IPS DF 6.9 (cell line): ENCODE measurements around the gene DPM1.

ENCODE experiments used
- DNase-seq: peaks from one replicate; pipeline ENCODE4 v3.0.0-alpha.2; 2013; ENCODE audit warnings: low read depth, low spot score
- H3K27ac ChIP-seq: one replicate; pipeline ENCODE4 v1.5.1; 2013; ENCODE audit warnings: low read length, control low read depth
- H3K27me3 ChIP-seq: 2 replicates; pipeline ENCODE4 v1.6.1; 2013; ENCODE audit warnings: mild to moderate bottlenecking, low read length; ENCODE audit not compliant: control insufficient read depth, insufficient read depth
- H3K36me3 ChIP-seq: 2 replicates; pipeline ENCODE4 v1.6.1; 2013; ENCODE audit warnings: low read length; ENCODE audit not compliant: control insufficient read depth, insufficient read depth
- H3K4me1 ChIP-seq: 2 replicates; pipeline ENCODE4 v1.6.1; 2013; ENCODE audit warnings: low read length; ENCODE audit not compliant: control insufficient read depth, insufficient read depth
- H3K4me3 ChIP-seq: 2 replicates; pipeline ENCODE4 v1.5.1; 2013; ENCODE audit warnings: mild to moderate bottlenecking, low read length
- H3K9me3 ChIP-seq: 2 replicates; pipeline ENCODE4 v1.6.1; 2013; ENCODE audit warnings: low read length, inconsistent platforms; ENCODE audit not compliant: control insufficient read depth, insufficient read depth
- WGBS: extraction: QIAGEN DNeasy Blood & Tissue Kit; methylation state at CpG from one replicate; pipeline ENCODE4 v1.1.7; 2013; ENCODE audit warnings: mixed read lengths, missing lambda C conversion rate; ENCODE audit not compliant: insufficient read length, insufficient coverage; 5-methylcytosine and 5-hydroxymethylcytosine counted together

DPM1 gene

DNA sequence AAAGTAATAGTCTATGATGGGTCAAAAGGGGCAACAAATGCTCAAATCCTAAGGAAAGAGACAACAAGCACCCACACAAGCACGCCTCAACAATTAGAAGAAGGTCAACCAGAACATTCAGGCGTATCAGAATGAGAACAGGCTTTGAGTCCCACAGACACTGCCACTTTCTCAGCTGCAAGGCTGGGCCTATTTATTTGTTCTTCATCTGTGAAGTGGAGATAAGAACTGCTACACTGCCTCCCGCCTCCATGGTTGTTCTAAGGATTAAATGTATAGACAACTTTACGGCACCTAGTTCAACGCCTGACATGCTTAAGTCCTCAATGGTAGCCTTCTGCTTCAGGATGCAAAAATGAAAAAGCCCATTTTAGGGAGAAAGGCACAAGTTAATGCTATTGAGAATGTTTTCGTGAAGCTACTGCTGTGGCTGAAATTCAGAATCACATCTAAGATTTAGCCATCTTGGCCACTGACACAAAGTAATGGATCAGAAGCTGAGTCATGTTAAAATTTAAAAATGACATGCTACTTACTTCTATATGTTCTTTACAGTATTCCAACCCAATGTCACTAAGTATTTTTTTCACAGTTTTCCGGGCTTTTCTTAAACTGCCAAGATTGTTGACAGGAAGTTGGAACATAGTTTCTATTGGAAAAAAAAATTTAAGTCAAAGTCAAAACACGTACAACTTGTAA, 54.8 kb downstream of the DPM1 start:
- H3K27me3 ChIP-seq, result no peaks in the 10 kb centered on the region
- H3K4me1 ChIP-seq, result no peaks in the 10 kb centered on the region
- H3K4me3 ChIP-seq, result no peak overlapping the region
- no peak for DNase-seq
- peaks cover 2% of the 10 kb centered on the region; the same call in 1 of the 2 replicates for H3K36me3 ChIP-seq
- WGBS, result no CpG with 5 or more reads among the region's 8 CpGs
- H3K9me3 ChIP-seq, result no peaks in the 10 kb centered on the region
- no peak overlapping the region for H3K27ac ChIP-seq

DNA sequence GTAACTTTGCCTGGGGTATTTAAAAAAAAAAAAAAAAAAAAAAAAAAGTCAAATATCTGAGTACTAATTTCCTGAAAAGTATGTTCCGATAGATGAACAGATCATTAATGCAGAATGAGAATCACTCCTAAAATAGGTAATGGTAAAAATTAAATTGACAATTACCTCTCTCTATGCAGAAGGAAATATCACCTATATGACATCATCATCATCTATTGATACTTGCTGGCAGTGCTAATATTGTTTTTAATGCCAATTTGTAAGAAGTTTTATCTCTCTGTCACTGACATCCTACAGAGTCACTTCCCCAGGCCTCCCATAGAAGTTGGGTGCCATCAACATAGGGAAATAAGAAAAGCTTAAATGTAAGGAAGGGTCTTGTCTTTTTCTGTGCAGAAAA, 57.0 kb downstream of the DPM1 start:
- H3K36me3 ChIP-seq, result peaks cover 12% of the 10 kb centered on the region; the same call in 1 of the 2 replicates
- no peak overlapping the region for H3K4me3 ChIP-seq
- no peaks in the 10 kb centered on the region for H3K4me1 ChIP-seq
- no peak overlapping the region for H3K27ac ChIP-seq
- WGBS, result no CpG with 5 or more reads among the region's 1 CpG
- H3K9me3 ChIP-seq, result no peaks in the 10 kb centered on the region
- H3K27me3 ChIP-seq, result no peaks in the 10 kb centered on the region
- DNase-seq, result no peak

- Histone ChIP-seq H3K4me3 (no peak overlapping the region), H3K4me1 (no peaks in the 10 kb centered on the region), H3K9me3 (no peaks in the 10 kb centered on the region), H3K36me3 (peaks cover 12% of the 10 kb centered on the region; the same call in 1 of the 2 replicates), H3K27ac (no peak overlapping the region), H3K27me3 (no peaks in the 10 kb centered on the region)
- DNase-seq, result no peak
- WGBS, result no CpG with 5 or more reads among the region's 7 CpGs
Observed at GRCh38 chr20:50900261-50900660, 58.1 kb downstream of the DPM1 start.

GRCh38 chr20:50898475-50898874, 59.9 kb downstream of the DPM1 start:
- Histone ChIP-seq H3K4me3 (no peak overlapping the region), H3K4me1 (no peaks in the 10 kb centered on the region), H3K36me3 (peaks cover 21% of the 10 kb centered on the region), H3K27ac (no peak overlapping the region), H3K9me3 (no peaks in the 10 kb centered on the region), H3K27me3 (no peaks in the 10 kb centered on the region)
- DNase-seq, result no peak
- WGBS, result no CpG with 5 or more reads among the region's 1 CpG

GRCh38 chr20:50895111-50895830, 63.1 kb downstream of the DPM1 start:
- H3K27ac ChIP-seq, result no peak overlapping the region
- H3K27me3 ChIP-seq, result no peaks in the 10 kb centered on the region
- no CpG with 5 or more reads among the region's 8 CpGs for WGBS
- no peak for DNase-seq
- no peaks in the 10 kb centered on the region for H3K9me3 ChIP-seq
- no peak overlapping the region for H3K4me3 ChIP-seq
- 0 out of 2 replicates have a peak, but pooled peaks cover 2% of the 10 kb centered on the region for H3K4me1 ChIP-seq
- peaks cover 36% of the 10 kb centered on the region for H3K36me3 ChIP-seq

DNA sequence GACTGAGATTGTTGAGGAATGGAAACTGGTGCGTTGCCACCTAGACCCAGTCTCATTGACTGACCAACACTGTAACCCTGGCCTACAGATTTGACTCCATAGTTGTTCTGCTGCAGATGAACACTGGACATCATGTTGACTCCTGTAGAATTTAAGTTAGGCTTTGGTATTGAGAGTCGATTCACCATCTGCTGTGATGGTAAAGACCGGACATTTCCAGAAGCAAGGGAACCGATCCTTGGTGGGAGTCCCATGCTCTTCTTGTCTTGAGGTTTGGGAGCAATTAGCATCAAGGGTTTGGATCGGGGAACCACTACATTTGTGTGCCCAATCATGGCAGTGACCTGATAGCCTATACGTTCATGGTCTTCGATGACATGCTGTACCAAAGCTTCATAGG, 64.7 kb downstream of the DPM1 start:
- Histone ChIP-seq H3K4me3 (no peak overlapping the region), H3K4me1 (0 out of 2 replicates have a peak, but pooled peaks cover 2% of the 10 kb centered on the region), H3K27ac (no peak overlapping the region), H3K27me3 (no peaks in the 10 kb centered on the region), H3K9me3 (no peaks in the 10 kb centered on the region), H3K36me3 (peaks cover 34% of the 10 kb centered on the region)
- WGBS, result no CpG with 5 or more reads among the region's 7 CpGs
- DNase-seq, result no peak

DNA sequence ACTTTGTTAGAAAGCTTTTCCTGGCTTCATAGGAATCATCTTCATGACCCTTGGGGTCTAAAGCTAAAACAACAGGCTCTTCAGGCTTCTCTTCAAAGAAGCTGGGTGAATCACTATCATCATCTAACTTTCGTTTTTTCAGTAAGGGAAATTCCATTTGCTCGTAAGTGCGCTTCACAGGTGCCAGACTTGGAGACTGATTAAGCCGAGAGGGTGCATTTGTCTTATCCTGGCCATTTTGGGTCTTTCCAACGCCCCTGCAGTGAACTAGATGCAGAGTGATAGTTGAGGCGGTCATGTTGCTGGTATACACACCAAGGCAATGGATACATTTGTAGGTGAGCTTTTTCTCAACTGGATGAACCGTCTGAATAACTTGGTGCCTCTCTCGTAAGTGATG, 65.9 kb downstream of the DPM1 start:
- no peak overlapping the region for H3K27ac ChIP-seq
- no CpG with 5 or more reads among the region's 8 CpGs for WGBS
- DNase-seq, result no peak
- H3K4me3 ChIP-seq, result no peak overlapping the region
- peaks cover 26% of the 10 kb centered on the region for H3K36me3 ChIP-seq
- H3K27me3 ChIP-seq, result no peaks in the 10 kb centered on the region
- no peaks in the 10 kb centered on the region for H3K9me3 ChIP-seq
- H3K4me1 ChIP-seq, result 0 out of 2 replicates have a peak, but pooled peaks cover 2% of the 10 kb centered on the region

DNA sequence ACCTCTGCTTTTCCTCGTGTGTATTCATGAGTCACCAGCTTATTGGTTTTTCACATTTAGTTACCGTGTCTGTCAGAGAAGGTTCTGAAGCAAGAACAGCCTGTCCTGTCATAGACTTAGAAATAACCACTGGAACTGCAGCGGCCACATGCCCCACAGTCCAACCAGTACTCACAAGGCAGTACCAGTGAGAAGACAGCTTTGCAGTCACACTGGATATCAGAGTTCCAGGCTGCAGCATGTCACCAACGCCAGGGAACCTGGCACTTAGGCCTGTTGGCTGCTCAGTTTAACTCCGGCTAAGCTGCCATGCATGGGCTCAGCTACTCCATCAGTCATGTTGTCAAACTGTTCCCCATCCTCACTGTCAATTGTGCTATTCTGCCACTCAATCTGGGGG, 67.2 kb downstream of the DPM1 start:
- no peak for DNase-seq
- Histone ChIP-seq H3K27ac (no peak overlapping the region), H3K4me1 (0 out of 2 replicates have a peak, but pooled peaks cover 2% of the 10 kb centered on the region), H3K36me3 (peaks cover 24% of the 10 kb centered on the region), H3K4me3 (no peak overlapping the region), H3K9me3 (no peaks in the 10 kb centered on the region), H3K27me3 (no peaks in the 10 kb centered on the region)
- no CpG with 5 or more reads among the region's 5 CpGs for WGBS

- Histone ChIP-seq H3K36me3 (peaks cover 8% of the 10 kb centered on the region; the same call in 1 of the 2 replicates), H3K9me3 (no peaks in the 10 kb centered on the region), H3K27ac (no peak overlapping the region), H3K4me1 (0 out of 2 replicates have a peak, but pooled peaks cover 2% of the 10 kb centered on the region), H3K27me3 (no peaks in the 10 kb centered on the region), H3K4me3 (no peak overlapping the region)
- DNase-seq, result no peak
- no CpG with 5 or more reads among the region's 3 CpGs for WGBS
Observed at GRCh38 chr20:50887576-50887975, 70.8 kb downstream of the DPM1 start.

DNA sequence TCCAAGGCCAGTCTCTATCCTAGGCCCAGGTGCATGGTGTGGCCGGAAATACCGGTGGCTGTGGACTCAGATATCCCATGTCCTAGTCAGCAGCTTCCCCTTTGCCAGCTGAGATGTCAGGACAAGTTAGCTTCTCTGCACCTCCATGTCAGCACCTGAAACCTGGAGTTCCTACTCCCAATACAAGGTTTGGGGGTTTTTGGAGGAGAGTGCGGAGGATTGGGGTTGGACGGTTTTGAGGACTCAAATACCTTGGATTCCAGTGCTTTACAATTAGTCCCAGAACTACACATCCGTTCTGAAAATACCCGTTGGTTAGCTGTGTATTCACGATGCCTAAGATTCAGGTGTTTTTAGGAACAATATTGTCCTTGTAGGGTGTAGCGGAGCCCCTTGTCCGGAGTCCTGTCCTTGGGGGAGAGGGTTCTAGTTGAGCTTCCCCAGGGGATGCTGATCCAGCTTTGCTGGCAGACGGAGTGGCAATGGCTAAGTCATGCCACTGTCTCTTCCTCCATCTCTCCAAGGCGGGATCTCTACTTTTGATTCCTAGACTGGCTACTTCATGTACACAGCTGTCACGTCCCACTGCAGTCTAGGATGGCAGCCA, 72.0 kb downstream of the DPM1 start:
- Histone ChIP-seq H3K27ac (no peak overlapping the region), H3K9me3 (no peaks in the 10 kb centered on the region), H3K4me3 (no peak overlapping the region), H3K27me3 (no peaks in the 10 kb centered on the region), H3K4me1 (0 out of 2 replicates have a peak, but pooled peaks cover 2% of the 10 kb centered on the region), H3K36me3 (peaks cover 3% of the 10 kb centered on the region; the same call in 1 of the 2 replicates)
- no peak for DNase-seq
- no CpG with 5 or more reads among the region's 12 CpGs for WGBS
